Placental epithelial cell (primary cell): Measurements from ENCODE around the gene ZNF430. TPM values are rescaled to one million over a fixed set of nuclear protein-coding genes. Genes with fewer than 3 reads are reported as not detected.

Experiments
- small RNA-seq: library from RNA; depleted of rRNA; stranded (forward); fragments of <200 nt; gene quantifications from one replicate; pipeline ENCODE3, GENCODE V24; 2012
- total RNA-seq: library from RNA; depleted of rRNA; stranded (reverse); fragments of >200 nt; gene quantifications from 2 replicates; pipeline ENCODE4 v1.2.3, GENCODE V29; 2012

The ZNF430 gene
- 18.1 and 29.6 TPM in 2 replicates for total RNA-seq

DNA sequence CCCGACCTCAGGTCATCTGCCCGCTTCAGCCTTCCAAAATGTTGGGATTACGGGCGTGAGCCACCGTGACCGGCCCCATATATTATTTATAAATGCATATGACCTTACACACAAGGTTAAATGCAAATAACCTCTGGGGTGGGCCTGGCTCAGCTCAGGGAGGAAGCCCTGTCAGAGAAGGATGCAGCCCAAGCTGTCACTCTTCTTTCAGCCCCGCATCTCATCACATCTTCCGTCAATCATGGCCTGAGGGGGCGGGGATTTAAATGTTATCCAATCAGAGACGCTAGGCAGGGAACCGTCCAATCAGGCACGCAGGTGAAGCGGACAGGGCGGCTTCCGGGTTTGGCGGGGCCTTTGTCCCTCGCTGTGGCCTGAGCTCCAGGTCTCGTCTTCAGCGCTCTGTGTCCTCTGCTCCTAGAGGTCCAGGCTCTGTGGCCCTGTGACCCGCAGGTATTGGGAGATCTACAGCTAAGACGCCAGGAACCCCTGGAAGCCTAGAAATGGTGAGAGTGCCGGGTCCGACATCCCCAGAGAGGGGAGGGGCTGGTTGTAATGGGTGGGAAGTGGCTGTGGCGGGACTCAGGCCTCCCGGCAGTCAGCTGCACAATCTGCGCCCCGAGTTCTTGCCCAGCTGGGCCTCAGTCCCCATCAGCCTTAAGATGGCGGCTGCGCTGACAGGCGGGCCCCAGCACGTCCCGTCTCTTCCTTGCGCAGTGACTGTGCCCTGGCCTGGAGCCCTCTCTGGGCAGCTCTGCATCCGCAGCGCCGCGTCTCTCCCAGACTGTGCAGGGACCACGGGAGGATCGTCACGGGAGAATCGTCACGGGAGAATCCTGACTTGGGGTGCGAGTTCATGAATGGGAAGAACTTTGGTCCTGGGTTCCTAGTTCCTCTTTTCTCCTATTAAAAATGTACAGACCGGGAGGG, at the start of gene ZNF430:
TSS of gene ZNF430 (plus strand) at position 360 of the 930 bp plus-strand sequence. CDS start at position 504, 144 bp downstream.

GRCh38 chr19:21082011-21082975, 61.8 kb downstream of the ZNF430 start, which contains the start of gene ZNF714:
Gene ZNF714, plus strand, starts transcription at chr19:21082203. Its CDS starts 16,066 bp downstream, at chr19:21098269.

Small RNA genes within 50 kb of the gene (small RNA-seq; reads per million reads assigned to genes)
- gene AC008739.3 = not detected

Other genes with a start within 250 kb of the ZNF430 start
- 6.2 and 6.7 TPM in 2 replicates for gene ZNF66, start 244.4 kb upstream of the ZNF430 start, total RNA-seq
- gene ZNF85, start 97.4 kb upstream of the ZNF430 start, total RNA-seq = 9.8 TPM in 2 replicates
- gene ZNF714, start 61.5 kb downstream of the ZNF430 start, total RNA-seq = 11.8 and 24.1 TPM in 2 replicates
- 7.5 and 14.2 TPM in 2 replicates for gene ZNF431, start 121.4 kb downstream of the ZNF430 start, total RNA-seq